BJ (cell line): ENCODE data around the gene ANO7. TPM values are rescaled to one million over a fixed set of nuclear protein-coding genes. Genes with fewer than 3 reads are reported as not detected.

Experiments used
- CTCF ChIA-PET: fragments of 350-600 bp; formaldehyde crosslinking; extraction: SDS; loops from one replicate; lab custom pipeline; 2021; ENCODE audit warnings: antibody characterized with exemption, inconsistent platforms; lab: Yijun Ruan, JAX
- POLR2A ChIA-PET: fragments of 300-600 bp; sonication (Branson Sonifier 250); formaldehyde crosslinking; extraction: SDS; loops from one replicate; lab custom pipeline; 2021; ENCODE audit warnings: antibody characterized with exemption; lab: Charles Lee
- DNase-seq: peaks from one replicate; pipeline ENCODE4 v3.0.0-alpha.2; 2011; ENCODE audit warnings: low read depth
- H3K27me3 ChIP-seq: 2 replicates; pipeline ENCODE4 v1.6.0; 2011; ENCODE audit warnings: low read length; ENCODE audit not compliant: control insufficient read depth, insufficient read depth
- H3K36me3 ChIP-seq: 2 replicates; pipeline ENCODE4 v1.5.1; 2011; ENCODE audit warnings: low read length; ENCODE audit not compliant: control insufficient read depth, insufficient read depth
- H3K4me3 ChIP-seq: 2 replicates; pipeline ENCODE4 v1.5.1; 2011; ENCODE audit warnings: low read depth, mild to moderate bottlenecking, control low read depth, low read length
- CTCF ChIP-seq: IDR thresholded peaks from 2 replicates; pipeline ENCODE4 v1.5.1; 2011; ENCODE audit warnings: low read depth, mild to moderate bottlenecking, control low read depth, inconsistent platforms, low read length, moderate library complexity; ENCODE audit not compliant: insufficient read depth
- polyA plus RNA-seq: library from polyadenylated mRNA; depleted of rRNA; stranded (reverse); fragments of >200 nt; gene quantifications from 2 replicates; pipeline ENCODE4 v1.2.3, GENCODE V29; 2011

The ANO7 gene
- polyA plus RNA-seq, 1 experiment, result 0.74 TPM

- H3K36me3 ChIP-seq, result peaks cover 4% of the 10 kb centered on the region; the same call in 1 of the 2 replicates
- POLR2A ChIA-PET, result no interaction called here
- DNase-seq, result no peak
- no peaks in the 10 kb centered on the region for H3K27me3 ChIP-seq
- no peak overlapping the region for H3K4me3 ChIP-seq
- CTCF ChIA-PET, result interaction anchor here (0.6 kb wide), 1 partner anchor 296 kb away, joined by 5 read pairs; no protein-coding TSS in a partner anchor
- TF ChIP-seq CTCF, result no peak
Observed at GRCh38 chr2:241184901-241185300, 3.6 kb upstream of the ANO7 start.

GRCh38 chr2:241185961-241186360, 2.5 kb upstream of the ANO7 start:
- no peak for DNase-seq
- peaks cover 2% of the 10 kb centered on the region; the same call in 1 of the 2 replicates for H3K36me3 ChIP-seq
- H3K4me3 ChIP-seq, result no peak overlapping the region
- CTCF ChIA-PET, result interaction anchor here (0.7 kb wide), 1 partner anchor 473 kb away, joined by 4 read pairs; no protein-coding TSS in a partner anchor
- no peaks in the 10 kb centered on the region for H3K27me3 ChIP-seq
- POLR2A ChIA-PET, result no interaction called here
- TF ChIP-seq CTCF, result no peak

GRCh38 chr2:241187101-241187917, 1.2 kb upstream of the ANO7 start:
- no peak for DNase-seq
- H3K27me3 ChIP-seq, result no peaks in the 10 kb centered on the region
- peaks cover 2% of the 10 kb centered on the region; the same call in 1 of the 2 replicates for H3K36me3 ChIP-seq
- H3K4me3 ChIP-seq, result no peak overlapping the region
- POLR2A ChIA-PET, result no interaction called here
- no peak for TF ChIP-seq CTCF
- CTCF ChIA-PET, result no interaction called here

DNA sequence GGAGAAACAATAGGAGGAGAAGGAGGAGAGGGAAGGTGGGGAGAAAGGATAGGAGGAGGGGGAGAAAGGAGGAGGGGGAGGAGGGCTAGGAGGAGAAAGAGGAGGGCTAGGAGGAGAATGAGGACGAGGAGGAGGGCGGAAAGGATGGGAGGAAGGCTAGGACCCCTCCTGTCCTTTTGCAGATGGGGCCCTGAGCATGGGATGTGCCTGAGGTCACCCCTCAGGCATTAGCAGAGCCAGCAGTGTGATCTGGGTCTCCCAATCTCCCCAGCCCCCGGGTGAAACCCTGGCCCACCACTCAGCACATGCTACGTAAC, 601 bp upstream of the ANO7 start:
- DNase-seq, result no peak

More for the DNA sequence above, 601 bp upstream of the ANO7 start:
- ChIA-PET CTCF (no interaction called here), POLR2A (no interaction called here)
- peaks cover 2% of the 10 kb centered on the region; the same call in 1 of the 2 replicates for H3K36me3 ChIP-seq
- H3K4me3 ChIP-seq, result no peak overlapping the region
- no peaks in the 10 kb centered on the region for H3K27me3 ChIP-seq
- TF ChIP-seq CTCF, result no peak
